MM.1S (cell line): ENCODE data around the gene BRINP3.

Experiments used
- DNase-seq: peaks from one replicate; pipeline ENCODE4 v3.0.0-alpha.2; 2015
- H2AFZ ChIP-seq: fragments of 300-600 bp; sonication (generic); 2 replicates; pipeline ENCODE4 v1.6.0; 2016; ENCODE audit warnings: antibody characterized with exemption, low read length
- H3F3A ChIP-seq: fragments of 300-600 bp; sonication (generic); 2 replicates; pipeline ENCODE4 v1.6.1; 2016; ENCODE audit warnings: mild to moderate bottlenecking, antibody characterized with exemption, low read length, moderate library complexity, mixed read lengths; ENCODE audit not compliant: insufficient read depth
- H3K27ac ChIP-seq: fragments of 300-600 bp; sonication (generic); 2 replicates; pipeline ENCODE4 v1.5.1; 2016; ENCODE audit warnings: mild to moderate bottlenecking, low read length
- H3K27me3 ChIP-seq: fragments of 300-600 bp; sonication (generic); replicated peaks from 2 replicates; pipeline ENCODE4 v1.6.0; 2016; ENCODE audit warnings: low read length; ENCODE audit not compliant: insufficient read depth
- H3K36me3 ChIP-seq: fragments of 300-600 bp; sonication (generic); replicated peaks from 2 replicates; pipeline ENCODE4 v1.6.1; 2016; ENCODE audit warnings: mild to moderate bottlenecking, low read length, mixed read lengths; ENCODE audit not compliant: insufficient read depth
- H3K4me1 ChIP-seq: fragments of 300-600 bp; sonication (generic); 2 replicates; pipeline ENCODE4 v1.6.1; 2016; ENCODE audit warnings: low read length, mixed read lengths
- H3K4me2 ChIP-seq: fragments of 300-600 bp; sonication (generic); 2 replicates; pipeline ENCODE4 v1.6.0; 2016; ENCODE audit warnings: low read depth, low read length
- H3K4me3 ChIP-seq: fragments of 300-600 bp; sonication (generic); 2 replicates; pipeline ENCODE4 v1.5.1; 2016; ENCODE audit warnings: low read length, mixed read lengths
- H3K79me2 ChIP-seq: fragments of 300-600 bp; sonication (generic); 2 replicates; pipeline ENCODE4 v1.6.1; 2016; ENCODE audit warnings: mixed run types, low read length, mixed read lengths
- H3K9ac ChIP-seq: fragments of 300-600 bp; sonication (generic); 2 replicates; pipeline ENCODE4 v1.6.1; 2016; ENCODE audit warnings: low read length, mixed read lengths
- H3K9me2 ChIP-seq: fragments of 300-600 bp; sonication (generic); replicated peaks from 2 replicates; pipeline ENCODE4 v1.6.1; 2016; ENCODE audit warnings: mild to moderate bottlenecking, low read length, mixed read lengths; ENCODE audit not compliant: insufficient read depth
- H3K9me3 ChIP-seq: fragments of 300-600 bp; sonication (generic); replicated peaks from 2 replicates; pipeline ENCODE4 v1.6.1; 2016; ENCODE audit warnings: mild to moderate bottlenecking, low read length, mixed read lengths; ENCODE audit not compliant: insufficient read depth
- H4K20me1 ChIP-seq: fragments of 300-600 bp; sonication (generic); 2 replicates; pipeline ENCODE4 v1.6.1; 2016; ENCODE audit warnings: mild to moderate bottlenecking, low read length, moderate library complexity, mixed read lengths; ENCODE audit not compliant: insufficient read depth
- EZH2 ChIP-seq: fragments of 300-600 bp; sonication (generic); optimal IDR thresholded peaks from 2 replicates; pipeline ENCODE3; 2017; ENCODE audit warnings: low read depth, mild to moderate bottlenecking, antibody characterized with exemption, low read length, mixed read lengths
- EZH2phosphoT487 ChIP-seq: fragments of 300-600 bp; sonication (generic); IDR thresholded peaks from 2 replicates; pipeline ENCODE4 v1.6.1; 2018; ENCODE audit warnings: antibody characterized with exemption, low read length
- TF ChIP-seq, protein P1 (sequence below): fragments of 300-600 bp; sonication (generic); IDR thresholded peaks from 2 replicates; pipeline ENCODE4 v1.5.1; 2016; ENCODE audit warnings: antibody characterized with exemption, low read length, mixed read lengths

BRINP3 gene

DNA sequence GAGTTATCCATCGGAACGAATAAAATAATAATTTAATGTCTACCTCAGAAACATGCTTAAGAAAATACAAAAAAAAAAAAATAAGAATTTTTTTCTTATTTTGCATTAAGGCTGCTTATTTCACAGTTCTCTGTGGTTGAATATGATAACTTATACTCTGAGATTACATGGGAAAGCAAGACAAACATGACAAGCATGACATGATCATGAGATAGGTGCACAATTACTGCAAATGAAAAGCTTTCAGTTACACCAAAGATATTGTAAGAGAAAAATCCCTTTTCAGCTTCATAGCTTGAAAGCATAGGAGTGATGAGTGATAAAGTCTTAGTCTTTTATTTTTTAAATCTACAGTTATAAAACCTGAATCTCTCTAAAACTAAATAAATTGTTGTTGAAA is 154.1 kb downstream of the BRINP3 start:
- Histone ChIP-seq H3K36me3 (no peaks in the 10 kb centered on the region), H3K9me3 (no peaks in the 10 kb centered on the region), H3K27ac (no peak overlapping the region), H3K27me3 (no peaks in the 10 kb centered on the region), H3F3A (no peaks in the 10 kb centered on the region), H3K9ac (no peak overlapping the region), H3K9me2 (no peaks in the 10 kb centered on the region), H3K4me1 (no peaks in the 10 kb centered on the region), H3K4me2 (no peak overlapping the region), H2AFZ (no peak overlapping the region), H3K4me3 (no peak overlapping the region), H3K79me2 (no peaks in the 10 kb centered on the region), H4K20me1 (no peaks in the 10 kb centered on the region)
- no peak for DNase-seq
- TF ChIP-seq EZH2phosphoT487 (no peak), EZH2 (no peak)
- TF ChIP-seq, protein P1, sequence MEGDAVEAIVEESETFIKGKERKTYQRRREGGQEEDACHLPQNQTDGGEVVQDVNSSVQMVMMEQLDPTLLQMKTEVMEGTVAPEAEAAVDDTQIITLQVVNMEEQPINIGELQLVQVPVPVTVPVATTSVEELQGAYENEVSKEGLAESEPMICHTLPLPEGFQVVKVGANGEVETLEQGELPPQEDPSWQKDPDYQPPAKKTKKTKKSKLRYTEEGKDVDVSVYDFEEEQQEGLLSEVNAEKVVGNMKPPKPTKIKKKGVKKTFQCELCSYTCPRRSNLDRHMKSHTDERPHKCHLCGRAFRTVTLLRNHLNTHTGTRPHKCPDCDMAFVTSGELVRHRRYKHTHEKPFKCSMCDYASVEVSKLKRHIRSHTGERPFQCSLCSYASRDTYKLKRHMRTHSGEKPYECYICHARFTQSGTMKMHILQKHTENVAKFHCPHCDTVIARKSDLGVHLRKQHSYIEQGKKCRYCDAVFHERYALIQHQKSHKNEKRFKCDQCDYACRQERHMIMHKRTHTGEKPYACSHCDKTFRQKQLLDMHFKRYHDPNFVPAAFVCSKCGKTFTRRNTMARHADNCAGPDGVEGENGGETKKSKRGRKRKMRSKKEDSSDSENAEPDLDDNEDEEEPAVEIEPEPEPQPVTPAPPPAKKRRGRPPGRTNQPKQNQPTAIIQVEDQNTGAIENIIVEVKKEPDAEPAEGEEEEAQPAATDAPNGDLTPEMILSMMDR: no peak

DNA sequence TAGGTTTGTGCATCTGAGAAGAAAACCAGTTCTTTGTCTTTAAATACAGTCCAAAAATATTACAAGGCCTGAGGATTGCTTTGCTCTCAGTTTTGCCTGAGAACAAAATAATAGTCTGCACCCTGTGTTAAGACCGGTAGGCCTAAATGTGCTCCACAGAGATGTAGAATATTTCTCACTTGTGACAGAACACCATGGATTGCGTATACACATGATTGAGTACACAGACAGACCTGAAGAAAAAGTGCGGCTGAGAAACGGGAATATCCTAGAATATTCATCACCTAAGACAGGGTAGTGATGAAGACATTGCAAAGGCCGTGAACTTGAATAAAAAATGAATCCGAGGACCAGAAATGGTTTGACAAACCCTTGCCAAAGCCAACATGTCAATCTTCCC is 155.4 kb downstream of the BRINP3 start:
- Histone ChIP-seq H3K4me1 (no peaks in the 10 kb centered on the region), H3K36me3 (no peaks in the 10 kb centered on the region), H3K9me3 (no peaks in the 10 kb centered on the region), H3K9me2 (no peaks in the 10 kb centered on the region), H3F3A (no peaks in the 10 kb centered on the region), H3K27me3 (no peaks in the 10 kb centered on the region), H4K20me1 (no peaks in the 10 kb centered on the region), H3K27ac (no peak overlapping the region), H3K79me2 (no peaks in the 10 kb centered on the region), H3K4me3 (no peak overlapping the region), H3K4me2 (no peak overlapping the region), H3K9ac (no peak overlapping the region), H2AFZ (no peak overlapping the region)
- DNase-seq: no peak
- no peak for TF ChIP-seq EZH2phosphoT487
- TF ChIP-seq, protein P1: no peak
- TF ChIP-seq EZH2: no peak

DNA sequence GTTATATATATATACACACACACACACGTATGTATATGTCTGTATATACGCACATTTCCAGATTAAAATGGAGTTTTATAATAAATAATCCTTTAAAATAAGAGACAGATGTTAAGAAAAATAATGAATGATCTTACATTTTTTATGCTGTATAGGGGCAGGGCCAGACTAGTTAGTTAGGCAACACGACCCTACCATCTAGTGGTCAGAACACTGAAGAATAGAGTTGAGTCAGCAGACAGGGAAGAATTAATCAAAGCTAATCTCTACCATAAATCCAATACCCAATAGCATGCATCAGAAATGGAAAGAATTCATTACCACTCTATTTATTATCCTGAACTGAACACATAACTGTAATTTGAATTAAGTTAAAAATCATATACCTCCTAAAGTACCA is 156.7 kb downstream of the BRINP3 start:
- Histone ChIP-seq H3K4me2 (no peak overlapping the region), H3K9me2 (no peaks in the 10 kb centered on the region), H3K9ac (no peak overlapping the region), H3K36me3 (no peaks in the 10 kb centered on the region), H3K9me3 (no peaks in the 10 kb centered on the region), H3K79me2 (no peaks in the 10 kb centered on the region), H3K27me3 (no peaks in the 10 kb centered on the region), H3K4me3 (no peak overlapping the region), H3F3A (no peaks in the 10 kb centered on the region), H2AFZ (no peak overlapping the region), H3K4me1 (no peaks in the 10 kb centered on the region), H3K27ac (no peak overlapping the region), H4K20me1 (no peaks in the 10 kb centered on the region)
- TF ChIP-seq EZH2: no peak
- TF ChIP-seq, protein P1: no peak
- no peak for TF ChIP-seq EZH2phosphoT487
- no peak for DNase-seq

DNA sequence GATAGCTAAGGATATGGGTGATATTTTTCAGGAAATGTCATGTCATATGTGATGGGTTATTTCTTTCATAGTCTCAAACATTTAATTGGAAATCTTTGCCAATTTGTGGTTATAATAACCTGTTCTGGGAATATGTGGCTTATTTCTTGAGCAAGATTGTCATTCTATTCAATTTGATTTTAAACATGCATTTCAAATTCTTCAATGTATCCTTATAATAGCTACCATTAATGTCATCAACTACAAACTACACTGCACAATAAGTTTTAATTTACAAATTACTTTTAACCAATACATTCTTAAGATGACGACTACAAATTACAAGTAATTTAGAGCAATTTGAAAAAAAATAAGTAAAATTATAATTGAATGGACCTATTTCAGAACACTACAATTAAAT is 164.9 kb downstream of the BRINP3 start:
- H3K27me3 ChIP-seq: no peaks in the 10 kb centered on the region
- no peak overlapping the region for H3K27ac ChIP-seq
- no peaks in the 10 kb centered on the region for H3K9me3 ChIP-seq
- H3K79me2 ChIP-seq: no peaks in the 10 kb centered on the region
- no peak overlapping the region for H2AFZ ChIP-seq
- no peak for TF ChIP-seq EZH2phosphoT487
- no peak for TF ChIP-seq EZH2
- TF ChIP-seq, protein P1: no peak
- no peaks in the 10 kb centered on the region for H3K4me1 ChIP-seq
- H3K9me2 ChIP-seq: no peaks in the 10 kb centered on the region
- H3F3A ChIP-seq: no peaks in the 10 kb centered on the region
- H3K9ac ChIP-seq: no peak overlapping the region
- H3K36me3 ChIP-seq: no peaks in the 10 kb centered on the region
- no peak overlapping the region for H3K4me2 ChIP-seq
- no peaks in the 10 kb centered on the region for H4K20me1 ChIP-seq
- no peak for DNase-seq
- no peak overlapping the region for H3K4me3 ChIP-seq
